GM10248 (cell line): ENCODE data around the gene UBE2J1.

Experiments used
- CTCF ChIA-PET: fragments of 300-600 bp; sonication (Branson Sonifier 250); formaldehyde crosslinking; extraction: SDS; loops from one replicate; lab custom pipeline; 2021; ENCODE audit warnings: antibody characterized with exemption; lab: Yijun Ruan, JAX
- POLR2A ChIA-PET: fragments of 350-650 bp; sonication (Branson Sonifier 250); formaldehyde crosslinking; extraction: SDS; loops from one replicate; lab custom pipeline; 2020; ENCODE audit warnings: antibody characterized with exemption; lab: Yijun Ruan, JAX
- DNase-seq: peaks from one replicate; pipeline ENCODE4 v3.0.0; 2012; ENCODE audit errors: extremely low spot score
- TF ChIP-seq, protein P1 (sequence below): IDR thresholded peaks from 2 replicates; pipeline ENCODE4 v1.5.1; 2012; ENCODE audit warnings: mild to moderate bottlenecking, low read depth; ENCODE audit errors: extremely low read depth, missing control alignments, control extremely low read depth

Gene UBE2J1

DNA sequence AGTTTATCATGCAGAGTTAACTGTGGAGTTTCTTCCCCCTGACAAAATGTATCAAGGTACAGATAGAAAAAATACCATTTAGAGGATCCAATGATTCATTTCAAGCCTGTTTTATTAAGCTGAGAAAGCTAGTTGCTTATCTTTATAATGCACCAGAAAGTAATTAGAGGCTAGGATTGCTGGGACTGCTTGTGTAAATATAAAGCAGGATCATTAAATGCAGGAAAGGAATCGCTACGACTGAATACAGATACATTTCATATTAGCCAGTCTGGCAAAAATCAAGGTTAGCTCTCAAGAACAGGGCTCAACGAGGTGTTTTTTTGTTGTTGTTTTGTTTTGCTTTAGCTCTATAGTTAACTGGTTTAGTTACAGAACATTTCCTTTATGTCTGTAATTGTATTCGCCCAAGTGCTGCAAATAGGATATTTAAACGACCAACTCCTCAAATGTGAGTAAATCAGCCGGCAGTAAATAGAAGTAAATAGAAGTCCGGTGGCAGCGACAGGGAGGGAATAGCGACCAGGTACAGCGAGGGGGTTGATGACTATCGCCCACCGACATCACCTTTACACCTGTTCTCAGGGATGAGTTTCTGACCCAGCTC is 748 bp downstream of the UBE2J1 start:
- ChIA-PET POLR2A (interaction anchor here (0.6 kb wide), 1 partner anchor 11 kb away, joined by 3 read pairs; no protein-coding TSS in a partner anchor), CTCF (interaction anchor here (1.4 to 10.5 kb wide), 7 partner anchors 11 to 80 kb away, joined by 5 to 75 read pairs (median 19); no protein-coding TSS in a partner anchor)
- TF ChIP-seq, protein P1, sequence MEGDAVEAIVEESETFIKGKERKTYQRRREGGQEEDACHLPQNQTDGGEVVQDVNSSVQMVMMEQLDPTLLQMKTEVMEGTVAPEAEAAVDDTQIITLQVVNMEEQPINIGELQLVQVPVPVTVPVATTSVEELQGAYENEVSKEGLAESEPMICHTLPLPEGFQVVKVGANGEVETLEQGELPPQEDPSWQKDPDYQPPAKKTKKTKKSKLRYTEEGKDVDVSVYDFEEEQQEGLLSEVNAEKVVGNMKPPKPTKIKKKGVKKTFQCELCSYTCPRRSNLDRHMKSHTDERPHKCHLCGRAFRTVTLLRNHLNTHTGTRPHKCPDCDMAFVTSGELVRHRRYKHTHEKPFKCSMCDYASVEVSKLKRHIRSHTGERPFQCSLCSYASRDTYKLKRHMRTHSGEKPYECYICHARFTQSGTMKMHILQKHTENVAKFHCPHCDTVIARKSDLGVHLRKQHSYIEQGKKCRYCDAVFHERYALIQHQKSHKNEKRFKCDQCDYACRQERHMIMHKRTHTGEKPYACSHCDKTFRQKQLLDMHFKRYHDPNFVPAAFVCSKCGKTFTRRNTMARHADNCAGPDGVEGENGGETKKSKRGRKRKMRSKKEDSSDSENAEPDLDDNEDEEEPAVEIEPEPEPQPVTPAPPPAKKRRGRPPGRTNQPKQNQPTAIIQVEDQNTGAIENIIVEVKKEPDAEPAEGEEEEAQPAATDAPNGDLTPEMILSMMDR, result no peak
- DNase-seq, result no peak

DNA sequence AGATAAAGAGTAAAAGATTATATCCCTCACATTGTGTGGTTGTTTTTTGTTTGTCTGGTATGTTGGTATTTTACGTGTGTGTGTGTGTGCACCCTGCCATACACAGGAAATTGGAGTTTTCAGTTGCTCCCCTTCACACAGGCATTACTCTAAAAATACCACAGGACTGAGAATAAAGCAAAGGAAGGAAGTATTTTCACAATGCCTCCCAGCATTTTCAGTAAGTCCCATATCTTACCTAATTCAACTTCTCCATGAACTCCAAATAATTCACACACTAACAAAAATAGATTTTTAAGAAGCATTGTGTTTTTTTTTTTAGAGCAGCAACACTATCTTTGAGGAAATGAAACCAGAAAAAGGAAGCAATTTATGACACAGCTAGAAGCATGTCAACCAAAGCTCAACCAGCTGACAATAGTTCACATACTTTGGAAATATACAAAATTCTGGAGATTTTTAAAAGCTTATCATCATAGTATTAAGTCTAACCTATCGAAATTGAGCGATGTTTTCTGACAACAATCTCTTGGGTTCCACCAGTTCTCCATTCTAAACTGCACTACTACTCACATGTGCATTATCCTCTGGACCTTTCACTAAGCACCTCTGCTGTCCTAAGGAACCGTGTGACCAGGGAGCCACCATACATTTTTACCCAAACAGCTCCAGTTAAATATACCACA is 2.1 kb downstream of the UBE2J1 start:
- POLR2A ChIA-PET, result interaction anchor here (0.6 to 1.4 kb wide), 3 partner anchors 10 to 14 kb away, joined by 4 to 6 read pairs (median 4); no protein-coding TSS in a partner anchor
- TF ChIP-seq, protein P1, result no peak
- CTCF ChIA-PET, result interaction anchor here (1.0 to 10.5 kb wide), 15 partner anchors 9 to 368 kb away, joined by 3 to 75 read pairs (median 5); no protein-coding TSS in a partner anchor
- peak; percentile 48 for DNase-seq

DNA sequence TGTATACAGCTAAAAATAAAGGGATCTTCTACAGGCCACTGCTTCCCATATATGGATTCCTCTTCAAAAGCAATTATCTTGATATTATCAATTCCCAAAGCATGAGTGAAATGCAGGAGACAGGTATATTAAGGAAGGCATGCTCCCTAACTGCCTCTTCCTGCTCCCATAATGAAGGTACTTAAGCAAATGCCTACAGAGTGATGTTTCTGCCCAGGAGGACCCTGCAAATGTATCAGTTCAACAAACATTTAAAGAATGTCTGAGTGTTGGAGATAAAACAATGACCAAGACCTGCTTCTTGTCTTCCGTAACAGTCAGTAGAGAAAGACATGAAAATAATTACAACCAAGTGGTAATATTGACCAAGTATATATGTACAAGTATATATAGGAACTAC is 4.2 kb downstream of the UBE2J1 start:
- ChIA-PET POLR2A (interaction anchor here (0.9 kb wide), 1 partner anchor 9 kb away, joined by 3 read pairs; no protein-coding TSS in a partner anchor), CTCF (interaction anchor here (1.8 to 10.5 kb wide), 7 partner anchors 11 to 67 kb away, joined by 5 to 75 read pairs (median 12); no protein-coding TSS in a partner anchor)
- TF ChIP-seq, protein P1, result no peak
- DNase-seq, result no peak

DNA sequence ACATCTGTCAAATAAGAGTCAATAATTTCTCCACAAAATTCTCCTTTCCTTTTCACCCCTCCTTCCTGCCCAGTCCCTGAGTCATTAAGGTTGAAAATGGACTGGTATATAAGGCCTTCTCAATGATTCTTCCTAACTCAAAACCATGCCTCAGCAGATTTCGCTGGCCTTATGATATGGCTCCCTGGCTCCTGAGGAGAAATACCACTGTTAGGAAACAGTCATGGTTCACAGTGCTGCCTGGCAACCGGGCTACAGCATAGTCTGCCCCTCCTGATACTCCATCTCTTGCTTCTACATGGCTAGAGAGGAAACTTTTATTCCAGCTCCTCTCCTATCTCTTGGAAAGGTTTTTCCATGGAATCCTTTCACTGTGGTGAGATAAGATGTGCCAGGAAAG is 4.7 kb downstream of the UBE2J1 start:
- POLR2A ChIA-PET, result no interaction called here
- CTCF ChIA-PET, result interaction anchor here (1.1 to 10.5 kb wide), 10 partner anchors 9 to 225 kb away, joined by 3 to 75 read pairs (median 6); no protein-coding TSS in a partner anchor
- DNase-seq, result no peak
- TF ChIP-seq, protein P1, result no peak

DNA sequence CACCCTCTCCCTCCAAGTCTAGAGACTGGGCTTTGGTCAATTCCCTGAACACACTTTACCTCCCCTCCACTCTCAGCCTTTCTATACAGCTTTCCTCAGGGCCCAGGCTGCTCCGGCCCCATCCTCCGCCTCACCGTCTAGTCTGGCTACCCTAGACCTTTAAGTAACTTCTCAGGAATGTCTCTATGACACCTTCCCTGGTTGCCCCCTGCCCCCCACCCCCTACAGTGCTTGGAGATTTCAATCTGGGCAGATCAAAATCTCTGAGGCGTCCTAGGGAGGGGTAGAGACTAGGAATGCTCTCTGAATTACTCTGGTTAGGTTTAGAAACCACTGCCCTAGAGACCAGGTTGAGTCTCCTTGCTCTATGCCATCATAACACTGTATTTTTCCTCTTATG is 6.1 kb downstream of the UBE2J1 start:
- ChIA-PET CTCF (interaction anchor here (0.8 to 10.5 kb wide), 8 partner anchors 8 to 224 kb away, joined by 3 to 75 read pairs (median 6); no protein-coding TSS in a partner anchor), POLR2A (no interaction called here)
- no peak for DNase-seq

More for the DNA sequence above, 6.1 kb downstream of the UBE2J1 start:
- TF ChIP-seq, protein P1, result no peak
